Retinal pigment epithelial cell (primary cell): Measurements from ENCODE around the gene GAS2L3.

Experiments
- DNase-seq: peaks from one replicate; pipeline ENCODE4 v3.0.0-alpha.2; 2010; ENCODE audit warnings: low read depth
- H3K4me3 ChIP-seq: 2 replicates; pipeline ENCODE4 v1.5.1; 2011; ENCODE audit warnings: mild to moderate bottlenecking, low read length, control low read depth, moderate library complexity
- TF ChIP-seq, protein P1 (sequence below): conservative IDR thresholded peaks from 2 replicates; pipeline ENCODE4 v1.5.1; 2011; ENCODE audit warnings: low read depth, low read length, control low read depth, inconsistent platforms

GAS2L3 gene

DNA sequence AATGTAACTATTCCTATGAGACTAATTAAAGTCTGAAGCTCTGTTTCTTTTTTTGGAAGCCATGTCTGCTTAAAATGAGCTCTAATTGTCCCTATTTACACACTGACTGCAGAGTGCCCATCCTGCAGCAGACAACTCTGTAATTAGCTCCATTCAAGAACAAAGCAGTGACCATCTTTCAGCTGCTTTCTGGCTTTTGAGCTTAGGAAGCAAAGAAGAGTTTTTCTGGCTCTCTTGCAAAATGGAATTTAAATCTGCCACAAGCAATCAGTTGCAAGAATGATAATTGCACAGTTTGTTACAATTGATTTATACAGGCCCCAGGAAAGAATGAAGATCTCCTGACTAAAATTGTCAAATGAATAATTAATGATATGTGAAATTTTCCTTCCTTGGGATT is 83.4 kb downstream of the GAS2L3 start:
- H3K4me3 ChIP-seq: no peak overlapping the region
- TF ChIP-seq, protein P1, sequence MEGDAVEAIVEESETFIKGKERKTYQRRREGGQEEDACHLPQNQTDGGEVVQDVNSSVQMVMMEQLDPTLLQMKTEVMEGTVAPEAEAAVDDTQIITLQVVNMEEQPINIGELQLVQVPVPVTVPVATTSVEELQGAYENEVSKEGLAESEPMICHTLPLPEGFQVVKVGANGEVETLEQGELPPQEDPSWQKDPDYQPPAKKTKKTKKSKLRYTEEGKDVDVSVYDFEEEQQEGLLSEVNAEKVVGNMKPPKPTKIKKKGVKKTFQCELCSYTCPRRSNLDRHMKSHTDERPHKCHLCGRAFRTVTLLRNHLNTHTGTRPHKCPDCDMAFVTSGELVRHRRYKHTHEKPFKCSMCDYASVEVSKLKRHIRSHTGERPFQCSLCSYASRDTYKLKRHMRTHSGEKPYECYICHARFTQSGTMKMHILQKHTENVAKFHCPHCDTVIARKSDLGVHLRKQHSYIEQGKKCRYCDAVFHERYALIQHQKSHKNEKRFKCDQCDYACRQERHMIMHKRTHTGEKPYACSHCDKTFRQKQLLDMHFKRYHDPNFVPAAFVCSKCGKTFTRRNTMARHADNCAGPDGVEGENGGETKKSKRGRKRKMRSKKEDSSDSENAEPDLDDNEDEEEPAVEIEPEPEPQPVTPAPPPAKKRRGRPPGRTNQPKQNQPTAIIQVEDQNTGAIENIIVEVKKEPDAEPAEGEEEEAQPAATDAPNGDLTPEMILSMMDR: no peak
- no peak for DNase-seq

DNA sequence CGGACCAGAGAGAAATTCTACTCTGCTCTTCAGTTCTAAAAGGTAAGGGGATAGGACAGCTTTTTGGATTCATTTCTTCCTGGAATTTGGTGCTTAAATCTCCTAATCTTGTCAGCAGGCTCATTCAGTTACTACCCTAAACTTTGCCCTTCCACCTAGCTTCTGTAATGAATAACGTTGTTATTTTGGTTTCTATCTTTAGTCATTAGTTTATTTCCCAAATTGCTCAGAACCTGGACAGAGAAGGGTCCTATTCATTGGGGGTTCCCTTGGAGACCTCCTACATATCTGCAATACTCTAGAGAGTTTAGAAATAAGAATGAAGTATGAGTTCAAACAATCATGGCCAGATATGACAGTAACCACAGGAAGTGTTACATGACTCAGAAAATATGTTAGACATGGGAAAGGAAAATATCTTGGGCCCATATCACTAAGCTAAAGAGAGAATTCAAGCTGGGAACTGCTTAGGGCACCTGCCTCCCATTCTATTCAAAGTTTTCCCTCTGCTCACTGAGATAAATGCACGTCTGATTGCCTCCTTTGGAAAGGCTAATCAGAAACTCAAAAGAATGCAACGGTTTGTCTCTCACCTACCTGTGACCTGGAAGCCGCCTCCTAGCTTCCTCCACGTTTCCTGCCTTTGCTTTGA is 87.9 kb downstream of the GAS2L3 start:
- no peak overlapping the region for H3K4me3 ChIP-seq
- TF ChIP-seq, protein P1: no peak
- DNase-seq: no peak

- TF ChIP-seq, protein P1: no peak
- DNase-seq: no peak
- H3K4me3 ChIP-seq: no peak overlapping the region
These were observed 93.1 kb downstream of the GAS2L3 start for GRCh38 chr12:100666588-100666987.

DNA sequence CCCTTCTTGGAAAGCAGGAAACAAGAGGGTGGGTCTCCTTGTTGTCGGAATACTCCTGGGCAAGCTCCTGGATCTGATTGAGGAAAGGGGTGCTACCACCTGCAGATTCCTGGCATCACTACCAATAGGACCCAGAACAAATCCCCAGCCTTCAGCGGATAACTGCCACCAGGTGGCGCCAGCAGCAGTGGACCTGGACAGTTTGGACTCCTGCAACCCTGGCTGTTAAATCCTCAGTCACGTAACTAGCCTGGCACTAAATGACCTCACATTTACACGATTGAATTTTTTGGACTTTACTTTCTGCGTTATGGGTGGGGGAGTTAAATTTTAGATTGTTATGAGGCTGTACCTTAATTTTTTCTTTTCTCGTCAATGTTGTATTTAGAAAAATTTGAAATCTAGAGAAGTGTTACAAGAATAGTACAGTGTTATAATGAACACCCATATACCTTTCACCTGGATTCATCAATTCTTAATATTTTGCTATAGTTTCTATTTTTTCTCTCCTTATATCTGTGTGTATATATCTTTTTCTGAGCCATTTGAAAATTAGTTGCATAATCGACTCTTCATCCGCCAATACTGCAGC is 95.6 kb downstream of the GAS2L3 start:
- H3K4me3 ChIP-seq: no peak overlapping the region
- DNase-seq: peak; percentile 17
- TF ChIP-seq, protein P1: peak; percentile 96

GRCh38 chr12:100669922-100670321 is 96.4 kb downstream of the GAS2L3 start:
- TF ChIP-seq, protein P1: no peak
- no peak for DNase-seq
- no peak overlapping the region for H3K4me3 ChIP-seq

DNA sequence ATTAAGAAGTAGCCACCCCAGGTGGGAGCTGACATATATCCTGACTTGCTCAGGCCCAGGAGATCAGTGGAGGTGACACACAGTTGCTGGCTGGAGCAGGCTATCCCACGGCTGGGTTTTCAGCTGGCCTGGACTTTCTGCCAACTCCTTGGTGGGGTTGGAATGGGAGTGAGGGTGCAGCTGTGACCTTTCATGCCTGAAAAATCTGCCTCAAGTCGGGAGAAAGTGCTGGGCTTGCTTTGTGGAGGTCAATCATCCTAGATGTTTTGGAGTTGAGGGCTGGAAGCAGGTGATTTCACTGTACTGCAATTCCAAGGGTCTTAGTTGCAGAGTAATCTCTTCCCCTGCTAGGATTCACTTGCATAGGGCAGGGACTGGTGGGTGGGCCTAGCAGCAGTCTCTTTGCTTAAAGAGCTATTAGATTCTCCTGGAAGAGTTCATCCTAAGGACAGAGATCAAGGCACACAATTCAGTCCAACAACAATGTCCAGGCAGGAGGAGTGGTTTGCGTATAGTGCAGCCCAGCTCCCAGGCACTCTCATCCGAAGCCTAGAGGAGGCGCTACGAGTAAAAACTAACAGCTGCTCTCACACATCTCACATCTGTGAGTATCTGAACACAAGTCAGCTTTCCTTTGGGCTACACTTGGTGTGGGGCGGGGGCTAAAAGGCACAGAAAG is 98.1 kb downstream of the GAS2L3 start:
- TF ChIP-seq, protein P1: no peak
- no peak overlapping the region for H3K4me3 ChIP-seq
- no peak for DNase-seq
